HepG2 (cell line): ENCODE data around the gene ZNF322. TPM values are rescaled to one million over a fixed set of nuclear protein-coding genes. Genes with fewer than 3 reads are reported as not detected.

ENCODE experiments used
- ARID4A ChIP-seq: sonication (generic); formaldehyde crosslinking; IDR thresholded peaks from 2 replicates; pipeline ENCODE4 v1.5.0; 2020; ENCODE audit warnings: mild to moderate bottlenecking, missing genetic modification reagents, borderline replicate concordance
- ATAD3A ChIP-seq: sonication (generic); formaldehyde crosslinking; IDR thresholded peaks from 2 replicates; pipeline ENCODE4 v1.4.0; 2020; ENCODE audit warnings: missing genetic modification reagents
- EHMT2 ChIP-seq: fragments of 200-600 bp; sonication (generic); IDR thresholded peaks from 2 replicates; pipeline ENCODE4 v1.7.0; 2017; ENCODE audit warnings: antibody characterized with exemption, low read depth, low read length, borderline replicate concordance
- HNF4A ChIP-seq: sonication (generic); formaldehyde crosslinking; IDR thresholded peaks from 2 replicates; pipeline ENCODE4 v1.4.0; 2020; ENCODE audit warnings: missing genetic modification reagents
- HNRNPUL1 ChIP-seq: fragments of 200-400 bp; formaldehyde crosslinking; IDR thresholded peaks from 2 replicates; pipeline ENCODE4 v1.6.1; 2017; ENCODE audit warnings: low read depth, mild to moderate bottlenecking, low read length, moderate library complexity
- HOXA3 ChIP-seq: sonication (generic); formaldehyde crosslinking; IDR thresholded peaks from 2 replicates; pipeline ENCODE4 v1.5.0; 2020; ENCODE audit warnings: missing genetic modification reagents
- MLLT10 ChIP-seq: sonication (generic); formaldehyde crosslinking; IDR thresholded peaks from 2 replicates; pipeline ENCODE4 v1.4.0; 2020; ENCODE audit warnings: missing genetic modification reagents
- RCOR2 ChIP-seq: IDR thresholded peaks from 2 replicates; pipeline ENCODE4 v1.6.1; 2016; ENCODE audit warnings: missing biosample characterization, missing genetic modification reagents
- TGIF2 ChIP-seq: IDR thresholded peaks from 2 replicates; pipeline ENCODE4 v1.6.1; 2016; ENCODE audit warnings: control low read depth, missing compliant biosample characterization
- ZNF138 ChIP-seq: sonication (generic); formaldehyde crosslinking; IDR thresholded peaks from 2 replicates; pipeline ENCODE4 v1.5.0; 2020; ENCODE audit warnings: mild to moderate bottlenecking, low read depth, missing genetic modification reagents
- ZNF20 ChIP-seq: sonication (generic); formaldehyde crosslinking; IDR thresholded peaks from 2 replicates; pipeline ENCODE4 v1.4.0; 2020; ENCODE audit warnings: mild to moderate bottlenecking, moderate library complexity, missing genetic modification reagents
- ZNF225 ChIP-seq: sonication (generic); formaldehyde crosslinking; IDR thresholded peaks from 2 replicates; pipeline ENCODE4 v1.4.0; 2020; ENCODE audit warnings: mild to moderate bottlenecking, missing genetic modification reagents
- ZNF496 ChIP-seq: sonication (generic); formaldehyde crosslinking; IDR thresholded peaks from 2 replicates; pipeline ENCODE4 v1.8.1; 2023; ENCODE audit warnings: mild to moderate bottlenecking, moderate library complexity, missing genetic modification reagents; ENCODE audit not compliant: insufficient replicate concordance
- ZNF513 ChIP-seq: sonication (generic); formaldehyde crosslinking; conservative IDR thresholded peaks from 2 replicates; pipeline ENCODE4 v1.5.0; 2020; ENCODE audit warnings: missing genetic modification reagents
- ZNF550 ChIP-seq: sonication (generic); formaldehyde crosslinking; IDR thresholded peaks from 2 replicates; pipeline ENCODE4 v1.4.0; 2020; ENCODE audit warnings: mild to moderate bottlenecking, missing genetic modification reagents, borderline replicate concordance
- ZNF570 ChIP-seq: sonication (generic); formaldehyde crosslinking; IDR thresholded peaks from 2 replicates; pipeline ENCODE4 v1.4.0; 2020; ENCODE audit warnings: mild to moderate bottlenecking, missing genetic modification reagents, borderline replicate concordance
- ZNF607 ChIP-seq: sonication (generic); formaldehyde crosslinking; IDR thresholded peaks from 2 replicates; pipeline ENCODE4 v1.5.1; 2020; ENCODE audit warnings: missing genetic modification reagents, mild to moderate bottlenecking, borderline replicate concordance
- ZNF629 ChIP-seq: sonication (generic); formaldehyde crosslinking; conservative IDR thresholded peaks from 2 replicates; pipeline ENCODE4 v1.5.0; 2020; ENCODE audit warnings: missing genetic modification reagents
- ZNF672 ChIP-seq: sonication (generic); formaldehyde crosslinking; IDR thresholded peaks from 2 replicates; pipeline ENCODE4 v1.8.1; 2022; ENCODE audit warnings: missing genetic modification reagents
- ZSCAN20 ChIP-seq: sonication (generic); formaldehyde crosslinking; IDR thresholded peaks from 2 replicates; pipeline ENCODE4 v1.4.0; 2020; ENCODE audit warnings: missing genetic modification reagents, mild to moderate bottlenecking, borderline replicate concordance
- polyA plus RNA-seq, 8 experiments: library from polyadenylated mRNA; depleted of rRNA in 3 of 8; stranded (reverse) in 7 of 8; unstranded in 1 of 8; fragments of >200 nt; fragmentation: Illumina TruSeq in 4 of 8; extraction: Trizol in 4 of 8; gene quantifications; 2 replicates each; pipeline versions ENCODE4 v1.2.1 to v1.2.3, GENCODE V29; 2011 to 2016; ENCODE audit warnings: low read depth in 4 of 8, missing spikeins in 1 of 8, mixed read lengths in 1 of 8; ENCODE audit not compliant: insufficient read depth in 1 of 8
- total RNA-seq, 5 experiments: library from RNA; depleted of rRNA; stranded (reverse); fragments of >200 nt; fragmentation: Illumina TruSeq; extraction: Trizol; gene quantifications; 2 replicates each; pipeline ENCODE4 v1.2.3, GENCODE V29; 2016; ENCODE audit warnings: low read depth in 1 of 5
- TF ChIP-seq, protein P1 (sequence below): sonication (generic); formaldehyde crosslinking; IDR thresholded peaks from 2 replicates; pipeline ENCODE4 v1.5.0; 2020; ENCODE audit warnings: missing genetic modification reagents

Gene ZNF322
- total and polyA plus RNA-seq, 2 of the 13 experiments (the other 11 are each of a cell fraction or from before 2014, with no cell fraction given): 8.3 to 22.8 TPM

- TF ChIP-seq ARID4A (CRISPR knock-in tag) (peak; percentile 32; the same call in 1 of the 2 replicates), EHMT2 (no peak), HNF4A (peak; percentile 38; the same call in 1 of the 2 replicates), HOXA3 (CRISPR knock-in tag) (peak; percentile 93), ZNF570 (CRISPR knock-in tag) (no peak), ZSCAN20 (CRISPR knock-in tag) (peak; percentile 99), ZNF629 (peak; percentile 57; the same call in 1 of the 2 replicates), ZNF496 (CRISPR knock-in tag) (no peak), ZNF607 (CRISPR knock-in tag) (peak; percentile 79; the same call in 1 of the 2 replicates), HNRNPUL1 (no peak), ZNF20 (CRISPR knock-in tag) (no peak), TGIF2 (CRISPR knock-in tag) (no peak), ZNF225 (CRISPR knock-in tag) (peak; percentile 86; the same call in 1 of the 2 replicates), ZNF550 (0 out of 2 replicates have a peak, but pooled peaks have one; percentile 31), ZNF672 (CRISPR knock-in tag) (no peak), ZNF513 (CRISPR knock-in tag) (no peak), MLLT10 (CRISPR knock-in tag) (no peak), ZNF138 (CRISPR knock-in tag) (no peak), ATAD3A (CRISPR knock-in tag) (no peak), RCOR2 (peak; percentile 87)
- TF ChIP-seq, protein P1, sequence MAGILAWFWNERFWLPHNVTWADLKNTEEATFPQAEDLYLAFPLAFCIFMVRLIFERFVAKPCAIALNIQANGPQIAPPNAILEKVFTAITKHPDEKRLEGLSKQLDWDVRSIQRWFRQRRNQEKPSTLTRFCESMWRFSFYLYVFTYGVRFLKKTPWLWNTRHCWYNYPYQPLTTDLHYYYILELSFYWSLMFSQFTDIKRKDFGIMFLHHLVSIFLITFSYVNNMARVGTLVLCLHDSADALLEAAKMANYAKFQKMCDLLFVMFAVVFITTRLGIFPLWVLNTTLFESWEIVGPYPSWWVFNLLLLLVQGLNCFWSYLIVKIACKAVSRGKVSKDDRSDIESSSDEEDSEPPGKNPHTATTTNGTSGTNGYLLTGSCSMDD (CRISPR knock-in tag): no peak
Measured at GRCh38 chr6:26595669-26596269, 63.8 kb downstream of the ZNF322 start (continued).
